ENCODE results near the gene PLA2R1.

Gene PLA2R1

GRCh38 chr2:159895258-159896065 is 167.0 kb downstream of the PLA2R1 start:
- DNase-seq (ENCODE audit: low read depth) = no peak

- no peak for DNase-seq (ENCODE audit: low read depth)
Measured at GRCh38 chr2:159894145-159894838, 168.1 kb downstream of the PLA2R1 start.

- no peak for DNase-seq (ENCODE audit: low read depth)
Measured at GRCh38 chr2:159892990-159893810, 169.2 kb downstream of the PLA2R1 start.

- DNase-seq (ENCODE audit: low read depth) = no peak
Measured at GRCh38 chr2:159891917-159892730, 170.3 kb downstream of the PLA2R1 start.

- DNase-seq (ENCODE audit: low read depth) = no peak
Measured at GRCh38 chr2:159891267-159891588, 171.2 kb downstream of the PLA2R1 start.

GRCh38 chr2:159890551-159891266 is 171.7 kb downstream of the PLA2R1 start:
- no peak for DNase-seq (ENCODE audit: low read depth)

- DNase-seq (ENCODE audit: low read depth) = no peak
Measured at GRCh38 chr2:159882130-159882745, 180.2 kb downstream of the PLA2R1 start.

Data from stimulated activated CD8-positive, alpha-beta memory T cell treated with anti-CD3 and anti-CD28 coated beads, Interleukin-7, amount 100 ng/mL, for 24 hours (primary cell).